Stimulated activated CD4-positive, alpha-beta T cell treated with anti-CD3 and anti-CD28 coated beads, TNF-alpha, amount 100 ng/mL, for 24 hours (primary cell): ENCODE data around the gene STYXL1.

Experiments used
- DNase-seq, 3 experiments: peaks; one replicate each; pipeline ENCODE4 v3.0.0-alpha.2; 2020; ENCODE audit warnings: low read depth in 3 of 3

STYXL1 gene

GRCh38 chr7:75955331-75955955 is 92.4 kb downstream of the STYXL1 start:
- no peak for DNase-seq

GRCh38 chr7:75953931-75954330 is 93.9 kb downstream of the STYXL1 start:
- no peak for DNase-seq

- no peak for DNase-seq
Measured at GRCh38 chr7:75953431-75953830, 94.4 kb downstream of the STYXL1 start.

- no peak for DNase-seq
Measured at GRCh38 chr7:75951506-75951905, 96.3 kb downstream of the STYXL1 start.

- DNase-seq: no peak
Measured at GRCh38 chr7:75950111-75950681, 97.6 kb downstream of the STYXL1 start.

GRCh38 chr7:75948179-75948578 is 99.6 kb downstream of the STYXL1 start:
- no peak for DNase-seq
